ENCODE results near the gene ARHGAP6. TPM values are rescaled to one million over a fixed set of nuclear protein-coding genes. Genes with fewer than 3 reads are reported as not detected.

Gene ARHGAP6
- polyA plus RNA-seq, 4 donors, result 1.1 to 3.5 (median 3.3) TPM; not detected in 1

DNA sequence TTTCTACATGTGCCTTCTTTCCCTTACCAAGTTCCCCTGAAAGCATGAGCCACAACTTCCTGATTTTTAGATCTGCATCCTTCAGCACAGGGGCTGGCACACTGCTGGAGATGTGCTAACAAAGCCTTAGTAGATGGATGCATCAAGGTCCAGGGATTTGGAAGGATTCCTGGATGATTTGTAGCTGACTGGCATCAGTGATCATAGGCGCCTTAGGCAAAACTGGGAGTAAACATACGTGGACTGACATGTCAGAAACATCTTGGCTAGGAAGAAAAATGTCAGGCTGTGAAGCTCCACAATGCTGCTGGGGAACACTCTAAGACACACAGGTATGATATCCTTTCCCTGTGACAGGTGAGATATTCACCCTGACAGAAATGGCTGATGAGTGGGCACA, 216.1 kb downstream of the ARHGAP6 start:
- FAIRE-seq (no peak), DNase-seq (no peak)
- H3K27me3 ChIP-seq (ENCODE audit: control insufficient read depth in 3 of 3, insufficient read depth in 3 of 3, low read length in 3 of 3), result no peaks in the 10 kb centered on the region
- no peaks in the 10 kb centered on the region for H3K36me3 ChIP-seq (ENCODE audit: control insufficient read depth in 3 of 3, insufficient read depth in 2 of 3, low read depth in 1 of 3, low read length in 3 of 3)
- no peaks in the 10 kb centered on the region for H3K4me1 ChIP-seq (ENCODE audit: control insufficient read depth in 3 of 3, insufficient read depth in 2 of 3, low read depth in 1 of 3, low read length in 2 of 3)
- no peak overlapping the region for H3K27ac ChIP-seq (ENCODE audit: low read depth in 1 of 3, low read length in 2 of 3)
- no peaks in the 10 kb centered on the region for H3K9me3 ChIP-seq (ENCODE audit: control insufficient read depth in 2 of 2, insufficient read depth in 1 of 2, low read depth in 1 of 2, low read length in 1 of 2)
- 63 to 94% (median 85%) methylated on average over 2 of the region's 2 CpGs for WGBS, 3 donors
- no peak overlapping the region for H3K4me3 ChIP-seq (ENCODE audit: low read depth in 1 of 3, low read length in 3 of 3)

DNA sequence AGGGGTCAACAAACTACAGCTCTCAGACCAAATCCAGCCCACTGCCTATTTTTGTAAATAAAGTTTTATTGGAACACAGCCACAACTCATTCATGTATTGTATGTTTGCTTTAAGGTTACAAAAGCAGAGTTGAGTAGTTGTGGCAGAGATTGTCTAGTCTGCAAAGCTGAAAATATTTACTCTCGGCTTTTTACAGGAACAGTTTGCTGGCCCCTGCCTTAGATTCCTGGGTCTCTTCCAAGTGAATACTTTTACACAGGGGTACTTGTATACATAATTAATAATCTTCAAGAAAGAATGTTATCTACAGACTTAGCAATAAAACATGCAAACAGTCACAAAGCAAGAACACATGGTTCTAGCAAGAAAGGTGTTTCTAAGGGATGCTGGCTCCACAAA, 218.3 kb downstream of the ARHGAP6 start:
- FAIRE-seq, result no peak
- no peak overlapping the region for H3K27ac ChIP-seq (ENCODE audit: low read depth in 1 of 3, low read length in 2 of 3)

DNA sequence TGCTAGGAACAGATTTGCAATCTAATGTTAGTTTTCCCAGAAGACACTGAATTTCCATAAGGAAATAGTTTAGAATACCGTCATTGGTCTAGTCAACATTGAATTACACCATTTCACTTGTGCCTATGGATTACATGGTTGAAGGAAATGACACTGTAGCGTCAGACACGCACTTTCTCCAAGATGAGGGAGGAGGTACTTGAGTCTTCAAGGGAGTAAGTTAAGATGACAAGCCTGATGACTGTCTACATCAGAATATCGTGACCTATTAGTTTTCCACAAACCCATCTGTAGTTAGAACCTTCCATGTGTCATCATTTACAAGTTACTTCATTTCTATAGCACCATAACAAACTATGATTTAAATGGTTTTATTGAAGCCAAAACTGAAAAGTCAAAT, 218.8 kb downstream of the ARHGAP6 start:
- no peak overlapping the region for H3K27ac ChIP-seq (ENCODE audit: low read depth in 1 of 3, low read length in 2 of 3)
- H3K9me3 ChIP-seq (ENCODE audit: control insufficient read depth in 2 of 2, insufficient read depth in 1 of 2, low read depth in 1 of 2, low read length in 1 of 2), result no peaks in the 10 kb centered on the region
- no peak overlapping the region for H3K4me3 ChIP-seq (ENCODE audit: low read depth in 1 of 3, low read length in 3 of 3)
- no peaks in the 10 kb centered on the region for H3K27me3 ChIP-seq (ENCODE audit: control insufficient read depth in 3 of 3, insufficient read depth in 3 of 3, low read length in 3 of 3)
- FAIRE-seq (no peak), DNase-seq (no peak)
- H3K36me3 ChIP-seq (ENCODE audit: control insufficient read depth in 3 of 3, insufficient read depth in 2 of 3, low read depth in 1 of 3, low read length in 3 of 3), result no peaks in the 10 kb centered on the region
- H3K4me1 ChIP-seq (ENCODE audit: control insufficient read depth in 3 of 3, insufficient read depth in 2 of 3, low read depth in 1 of 3, low read length in 2 of 3), result no peaks in the 10 kb centered on the region
- 62 to 92% (median 81%) methylated on average over 4 of the region's 4 CpGs for WGBS, 3 donors

More for the DNA sequence above, 218.3 kb downstream of the ARHGAP6 start:
- H3K9me3 ChIP-seq (ENCODE audit: control insufficient read depth in 2 of 2, insufficient read depth in 1 of 2, low read depth in 1 of 2, low read length in 1 of 2), result no peaks in the 10 kb centered on the region
- no peaks in the 10 kb centered on the region for H3K4me1 ChIP-seq (ENCODE audit: control insufficient read depth in 3 of 3, insufficient read depth in 2 of 3, low read depth in 1 of 3, low read length in 2 of 3)
- H3K36me3 ChIP-seq (ENCODE audit: control insufficient read depth in 3 of 3, insufficient read depth in 2 of 3, low read depth in 1 of 3, low read length in 3 of 3), result no peaks in the 10 kb centered on the region
- 65 to 76% (median 69%) methylated on average over 1 of the region's 1 CpG for WGBS, 3 donors
- no peak for DNase-seq
- no peaks in the 10 kb centered on the region for H3K27me3 ChIP-seq (ENCODE audit: control insufficient read depth in 3 of 3, insufficient read depth in 3 of 3, low read length in 3 of 3)
- no peak overlapping the region for H3K4me3 ChIP-seq (ENCODE audit: low read depth in 1 of 3, low read length in 3 of 3)

DNA sequence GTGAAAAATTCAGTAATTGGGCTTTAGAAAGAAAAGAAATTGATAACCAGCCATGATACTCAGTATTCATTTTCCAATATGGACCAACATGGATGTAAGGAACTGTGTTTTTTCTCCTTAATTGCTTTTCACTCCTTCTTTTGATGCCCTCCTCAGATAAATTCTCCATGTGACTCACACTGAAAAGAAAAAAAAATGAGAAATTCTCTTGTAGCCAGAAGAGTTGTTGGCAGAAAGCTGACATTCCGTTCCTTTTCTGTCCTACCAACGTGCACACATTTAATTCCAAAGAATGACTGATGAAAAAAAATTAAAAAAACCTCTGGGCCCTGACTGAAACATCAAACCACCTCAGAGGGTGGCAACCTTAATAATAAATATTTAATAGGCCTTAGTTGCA, 219.4 kb downstream of the ARHGAP6 start:
- DNase-seq (no peak), FAIRE-seq (no peak)
- no peaks in the 10 kb centered on the region for H3K36me3 ChIP-seq (ENCODE audit: control insufficient read depth in 3 of 3, insufficient read depth in 2 of 3, low read depth in 1 of 3, low read length in 3 of 3)
- H3K27me3 ChIP-seq (ENCODE audit: control insufficient read depth in 3 of 3, insufficient read depth in 3 of 3, low read length in 3 of 3), result no peaks in the 10 kb centered on the region
- H3K4me1 ChIP-seq (ENCODE audit: control insufficient read depth in 3 of 3, insufficient read depth in 2 of 3, low read depth in 1 of 3, low read length in 2 of 3), result no peaks in the 10 kb centered on the region
- no peak overlapping the region for H3K27ac ChIP-seq (ENCODE audit: low read depth in 1 of 3, low read length in 2 of 3)
- no peaks in the 10 kb centered on the region for H3K9me3 ChIP-seq (ENCODE audit: control insufficient read depth in 2 of 2, insufficient read depth in 1 of 2, low read depth in 1 of 2, low read length in 1 of 2)
- H3K4me3 ChIP-seq (ENCODE audit: low read depth in 1 of 3, low read length in 3 of 3), result no peak overlapping the region
- WGBS, 3 donors, result 57 to 73% (median 61%) methylated on average over 2 of the region's 2 CpGs

DNA sequence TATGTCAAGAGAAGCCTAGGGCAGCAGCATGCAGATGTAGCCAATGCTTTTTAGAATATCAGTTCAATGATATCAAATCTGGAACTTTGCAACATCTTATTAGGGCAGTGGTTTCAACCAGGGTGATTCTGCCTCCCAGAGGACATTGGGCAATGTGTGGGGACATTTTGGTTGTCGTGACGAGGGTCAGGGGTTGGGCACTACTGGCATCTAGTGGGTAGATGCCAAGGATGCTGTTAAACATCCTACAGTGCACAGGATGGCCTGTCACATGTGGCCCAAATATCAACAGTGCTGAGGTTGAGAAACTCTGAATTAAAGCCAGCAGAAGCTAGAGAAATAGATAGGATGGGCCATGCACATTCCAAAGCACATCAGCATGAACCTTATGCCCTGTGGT, 220.2 kb downstream of the ARHGAP6 start:
- H3K9me3 ChIP-seq (ENCODE audit: control insufficient read depth in 2 of 2, insufficient read depth in 1 of 2, low read depth in 1 of 2, low read length in 1 of 2), result no peaks in the 10 kb centered on the region
- 42 to 67% (median 44%) methylated on average over 2 of the region's 2 CpGs for WGBS, 3 donors
- DNase-seq, result no peak
- H3K4me3 ChIP-seq (ENCODE audit: low read depth in 1 of 3, low read length in 3 of 3), result no peak overlapping the region
- H3K27ac ChIP-seq (ENCODE audit: low read depth in 1 of 3, low read length in 2 of 3), result no peak overlapping the region
- H3K27me3 ChIP-seq (ENCODE audit: control insufficient read depth in 3 of 3, insufficient read depth in 3 of 3, low read length in 3 of 3), result no peaks in the 10 kb centered on the region
- no peak for FAIRE-seq
- H3K36me3 ChIP-seq (ENCODE audit: control insufficient read depth in 3 of 3, insufficient read depth in 2 of 3, low read depth in 1 of 3, low read length in 3 of 3), result no peaks in the 10 kb centered on the region
- H3K4me1 ChIP-seq (ENCODE audit: control insufficient read depth in 3 of 3, insufficient read depth in 2 of 3, low read depth in 1 of 3, low read length in 2 of 3), result no peaks in the 10 kb centered on the region

DNA sequence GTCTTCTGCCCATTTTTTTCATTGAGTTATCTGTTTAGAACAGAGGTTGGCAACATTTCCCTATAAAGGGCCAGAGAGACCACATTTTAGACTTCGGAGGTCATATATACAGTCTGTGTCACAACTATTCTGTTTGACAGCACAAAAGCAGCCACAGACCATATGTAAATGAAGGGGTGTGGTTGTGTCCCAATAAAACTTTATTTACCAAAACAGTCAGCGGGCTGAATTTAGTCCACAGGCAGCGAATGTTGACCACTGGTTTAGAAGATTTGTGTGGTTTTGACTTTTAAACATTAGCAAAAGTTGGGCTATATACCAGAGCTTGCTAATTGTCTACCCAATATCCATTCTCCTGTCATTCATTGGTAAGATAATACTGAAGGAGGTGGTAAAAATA, 221.7 kb downstream of the ARHGAP6 start:
- DNase-seq, result no peak
- Histone ChIP-seq H3K27me3 (ENCODE audit: control insufficient read depth in 3 of 3, insufficient read depth in 3 of 3, low read length in 3 of 3) (no peaks in the 10 kb centered on the region), H3K27ac (ENCODE audit: low read depth in 1 of 3, low read length in 2 of 3) (no peak overlapping the region), H3K4me1 (ENCODE audit: control insufficient read depth in 3 of 3, insufficient read depth in 2 of 3, low read depth in 1 of 3, low read length in 2 of 3) (no peaks in the 10 kb centered on the region), H3K36me3 (ENCODE audit: control insufficient read depth in 3 of 3, insufficient read depth in 2 of 3, low read depth in 1 of 3, low read length in 3 of 3) (no peaks in the 10 kb centered on the region), H3K9me3 (ENCODE audit: control insufficient read depth in 2 of 2, insufficient read depth in 1 of 2, low read depth in 1 of 2, low read length in 1 of 2) (no peaks in the 10 kb centered on the region), H3K4me3 (ENCODE audit: low read depth in 1 of 3, low read length in 3 of 3) (no peak overlapping the region)
- no peak for FAIRE-seq
- 73 to 93% (median 80%) methylated on average over 3 of the region's 3 CpGs for WGBS, 3 donors

DNA sequence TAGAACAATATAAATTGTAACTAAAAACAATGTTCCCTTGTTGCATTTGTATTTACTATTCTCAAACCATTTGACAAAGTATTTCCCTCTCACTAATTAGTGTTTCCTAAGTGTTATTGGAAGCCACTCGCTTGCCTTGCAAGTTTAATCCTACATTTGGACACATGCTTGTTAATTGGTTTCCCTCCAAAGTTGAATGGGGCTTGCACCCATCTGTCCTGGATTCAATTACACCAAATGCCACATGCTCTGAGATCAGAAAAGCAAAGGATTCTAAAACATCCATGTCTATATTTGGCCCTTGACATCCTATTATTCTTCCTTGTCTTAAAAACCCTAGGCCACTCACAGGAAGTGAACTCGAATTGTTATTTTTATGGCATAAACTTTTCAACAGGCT, 225.9 kb downstream of the ARHGAP6 start:
- no peaks in the 10 kb centered on the region for H3K36me3 ChIP-seq (ENCODE audit: control insufficient read depth in 3 of 3, insufficient read depth in 2 of 3, low read depth in 1 of 3, low read length in 3 of 3)
- 46 to 71% (median 68%) methylated on average over 2 of the region's 2 CpGs for WGBS, 3 donors

DNA sequence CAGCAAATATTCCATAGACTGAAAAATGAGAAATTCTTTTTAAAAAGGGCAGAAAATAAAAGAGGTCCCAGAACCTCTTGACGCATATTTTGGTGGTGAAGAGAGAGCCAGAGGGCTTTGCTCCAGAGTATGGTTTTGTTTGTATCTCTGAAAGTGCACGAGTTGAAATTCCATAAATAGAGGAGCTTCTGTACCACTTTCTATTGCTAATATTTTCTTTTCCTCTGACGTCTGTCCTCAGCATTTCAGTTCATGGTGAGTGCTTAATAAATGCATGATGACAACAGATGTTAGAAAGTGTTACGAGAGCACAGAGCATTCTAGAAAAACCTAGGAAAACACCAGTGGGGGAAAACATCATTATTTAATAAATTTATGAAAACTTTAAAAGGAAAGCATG, 227.0 kb downstream of the ARHGAP6 start:
- Histone ChIP-seq H3K4me1 (ENCODE audit: control insufficient read depth in 3 of 3, insufficient read depth in 2 of 3, low read depth in 1 of 3, low read length in 2 of 3) (peaks cover 0 to 6% (median 0%) of the 10 kb centered on the region in 3 donors), H3K27ac (ENCODE audit: low read depth in 1 of 3, low read length in 2 of 3) (no peak overlapping the region), H3K36me3 (ENCODE audit: control insufficient read depth in 3 of 3, insufficient read depth in 2 of 3, low read depth in 1 of 3, low read length in 3 of 3) (no peaks in the 10 kb centered on the region), H3K9me3 (ENCODE audit: control insufficient read depth in 2 of 2, insufficient read depth in 1 of 2, low read depth in 1 of 2, low read length in 1 of 2) (no peaks in the 10 kb centered on the region), H3K27me3 (ENCODE audit: control insufficient read depth in 3 of 3, insufficient read depth in 3 of 3, low read length in 3 of 3) (no peaks in the 10 kb centered on the region), H3K4me3 (ENCODE audit: low read depth in 1 of 3, low read length in 3 of 3) (no peak overlapping the region)
- WGBS, 3 donors, result 55 to 80% (median 62%) methylated on average over 4 of the region's 4 CpGs
- DNase-seq (no peak), FAIRE-seq (no peak)

More for the DNA sequence above, 225.9 kb downstream of the ARHGAP6 start:
- H3K9me3 ChIP-seq (ENCODE audit: control insufficient read depth in 2 of 2, insufficient read depth in 1 of 2, low read depth in 1 of 2, low read length in 1 of 2), result no peaks in the 10 kb centered on the region
- no peak overlapping the region for H3K4me3 ChIP-seq (ENCODE audit: low read depth in 1 of 3, low read length in 3 of 3)
- no peak for FAIRE-seq
- H3K27me3 ChIP-seq (ENCODE audit: control insufficient read depth in 3 of 3, insufficient read depth in 3 of 3, low read length in 3 of 3), result no peaks in the 10 kb centered on the region
- no peak overlapping the region for H3K27ac ChIP-seq (ENCODE audit: low read depth in 1 of 3, low read length in 2 of 3)
- H3K4me1 ChIP-seq (ENCODE audit: control insufficient read depth in 3 of 3, insufficient read depth in 2 of 3, low read depth in 1 of 3, low read length in 2 of 3), result peaks cover 0 to 6% (median 0%) of the 10 kb centered on the region in 3 donors
- DNase-seq, result no peak

DNA sequence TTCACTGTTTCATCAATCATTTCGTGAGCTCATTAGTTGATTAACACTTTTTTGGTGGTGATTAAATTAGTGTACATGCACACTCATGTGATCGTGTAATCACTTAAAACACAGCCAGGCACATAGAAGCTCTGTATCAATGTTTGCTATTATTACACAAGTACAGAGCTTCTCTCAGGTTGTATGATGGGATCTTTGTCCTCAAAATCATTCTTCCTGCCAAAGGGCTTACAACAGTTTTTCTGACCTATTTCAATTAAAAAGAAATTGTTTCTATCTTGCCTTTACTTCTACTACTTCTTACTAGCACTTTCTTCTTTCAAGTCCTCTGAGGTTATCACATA, 227.4 kb downstream of the ARHGAP6 start:
- Histone ChIP-seq H3K27ac (ENCODE audit: low read depth in 1 of 3, low read length in 2 of 3) (peak overlapping the region in 1 of 3 donors; percentile 8), H3K9me3 (ENCODE audit: control insufficient read depth in 2 of 2, insufficient read depth in 1 of 2, low read depth in 1 of 2, low read length in 1 of 2) (no peaks in the 10 kb centered on the region), H3K4me3 (ENCODE audit: low read depth in 1 of 3, low read length in 3 of 3) (no peak overlapping the region), H3K36me3 (ENCODE audit: control insufficient read depth in 3 of 3, insufficient read depth in 2 of 3, low read depth in 1 of 3, low read length in 3 of 3) (no peaks in the 10 kb centered on the region), H3K4me1 (ENCODE audit: control insufficient read depth in 3 of 3, insufficient read depth in 2 of 3, low read depth in 1 of 3, low read length in 2 of 3) (peaks cover 0 to 6% (median 0%) of the 10 kb centered on the region in 3 donors), H3K27me3 (ENCODE audit: control insufficient read depth in 3 of 3, insufficient read depth in 3 of 3, low read length in 3 of 3) (no peaks in the 10 kb centered on the region)
- DNase-seq (no peak), FAIRE-seq (no peak)
- 74% methylated on average over 2 of the region's 2 CpGs for WGBS, 3 donors
